ENCODE measurements around the gene CFAP43.

DNA sequence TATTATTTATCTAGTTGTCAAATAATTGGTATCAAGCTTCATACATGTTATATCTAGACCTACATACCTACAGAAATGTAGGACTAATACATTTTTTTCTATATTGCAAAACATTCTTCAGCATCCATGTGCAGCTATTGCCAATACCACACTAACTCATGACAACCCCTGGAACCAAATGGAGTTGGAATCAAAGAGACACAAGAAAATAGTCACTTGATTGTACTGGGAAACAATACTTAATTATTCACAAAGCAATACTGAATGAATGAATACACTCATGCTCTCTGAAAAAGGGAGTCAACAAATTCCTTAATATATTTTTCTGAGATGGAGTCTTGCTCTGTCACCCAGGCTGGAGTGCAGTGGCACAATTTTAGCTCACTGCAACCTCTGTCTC lies 10.4 kb upstream of the CFAP43 start:
- TF ChIP-seq, protein P1, sequence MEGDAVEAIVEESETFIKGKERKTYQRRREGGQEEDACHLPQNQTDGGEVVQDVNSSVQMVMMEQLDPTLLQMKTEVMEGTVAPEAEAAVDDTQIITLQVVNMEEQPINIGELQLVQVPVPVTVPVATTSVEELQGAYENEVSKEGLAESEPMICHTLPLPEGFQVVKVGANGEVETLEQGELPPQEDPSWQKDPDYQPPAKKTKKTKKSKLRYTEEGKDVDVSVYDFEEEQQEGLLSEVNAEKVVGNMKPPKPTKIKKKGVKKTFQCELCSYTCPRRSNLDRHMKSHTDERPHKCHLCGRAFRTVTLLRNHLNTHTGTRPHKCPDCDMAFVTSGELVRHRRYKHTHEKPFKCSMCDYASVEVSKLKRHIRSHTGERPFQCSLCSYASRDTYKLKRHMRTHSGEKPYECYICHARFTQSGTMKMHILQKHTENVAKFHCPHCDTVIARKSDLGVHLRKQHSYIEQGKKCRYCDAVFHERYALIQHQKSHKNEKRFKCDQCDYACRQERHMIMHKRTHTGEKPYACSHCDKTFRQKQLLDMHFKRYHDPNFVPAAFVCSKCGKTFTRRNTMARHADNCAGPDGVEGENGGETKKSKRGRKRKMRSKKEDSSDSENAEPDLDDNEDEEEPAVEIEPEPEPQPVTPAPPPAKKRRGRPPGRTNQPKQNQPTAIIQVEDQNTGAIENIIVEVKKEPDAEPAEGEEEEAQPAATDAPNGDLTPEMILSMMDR (IDR thresholded peaks at IDR 0.05): no peak
- TF ChIP-seq POLR2A (IDR thresholded peaks at IDR 0.05): no peak

Measured in adrenal gland (tissue), 5 donors.